Measurements from ENCODE around the gene CERK.
"Not testable (repeated sequence)": the region's sequence is repeated elsewhere in the genome, so short reads cannot be mapped to it uniquely, and the experiment has no call there.

Gene CERK

GRCh38 chr22:46740910-46741780, 3.1 kb upstream of the CERK start:
- Histone ChIP-seq H3K27ac (no peak overlapping the region), H3K36me3 (ENCODE audit: insufficient read depth, low read length) (no peaks in the 10 kb centered on the region), H3K4me3 (no peak overlapping the region), H3K9ac (ENCODE audit: insufficient read length) (no peak overlapping the region), H3K9me3 (ENCODE audit: low read depth, low read length) (no peaks in the 10 kb centered on the region)
- TF ChIP-seq POLR2AphosphoS5 (IDR thresholded peaks at IDR 0.05; ENCODE audit: borderline replicate concordance, low read depth, low read length) = no peak
- DNase-seq (ENCODE audit: low read depth, low spot score) = no peak

GRCh38 chr22:46739094-46739870, 1.2 kb upstream of the CERK start:
- Histone ChIP-seq H3K27ac (no peak overlapping the region), H3K9ac (ENCODE audit: insufficient read length) (no peak overlapping the region), H3K36me3 (ENCODE audit: insufficient read depth, low read length) (no peaks in the 10 kb centered on the region), H3K4me3 (peak overlapping the region; percentile 84; the same call in 1 of the 2 replicates), H3K9me3 (ENCODE audit: low read depth, low read length) (no peaks in the 10 kb centered on the region)
- DNase-seq (ENCODE audit: low read depth, low spot score) = no peak
- TF ChIP-seq POLR2AphosphoS5 (IDR thresholded peaks at IDR 0.05; ENCODE audit: borderline replicate concordance, low read depth, low read length) (no peak), EZH2 (IDR thresholded peaks at IDR 0.05) (no peak), FOXP2 (optimal IDR thresholded peaks at IDR 0.05; ENCODE audit: control extremely low read depth, extremely low read length, insufficient read depth) (no peak)

DNA sequence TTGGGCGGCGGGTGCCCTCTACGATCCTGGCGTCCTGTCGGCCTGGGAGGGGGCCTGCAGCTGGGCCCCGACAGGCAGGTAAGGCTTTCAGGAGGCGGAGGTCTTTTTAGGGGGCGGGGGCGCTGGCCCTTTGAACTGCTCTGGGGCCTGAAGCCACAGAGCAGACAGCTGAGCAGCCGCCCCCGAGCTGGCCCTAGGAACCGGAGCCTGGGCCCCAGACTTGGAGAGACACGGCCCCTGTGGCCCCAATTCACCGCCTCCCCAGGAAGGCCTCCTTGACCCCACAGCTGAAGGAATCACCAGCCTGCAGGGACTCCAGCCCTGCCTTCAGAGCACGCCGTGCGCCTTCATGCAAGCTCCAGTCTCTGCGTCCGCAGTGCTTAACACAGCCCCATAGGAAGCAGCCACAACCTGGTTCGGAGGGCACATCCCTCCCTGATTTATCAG, 618 bp upstream of the CERK start:
- no peak overlapping the region for H3K27ac ChIP-seq
- TF ChIP-seq EZH2 (IDR thresholded peaks at IDR 0.05) (no peak), FOXP2 (optimal IDR thresholded peaks at IDR 0.05; ENCODE audit: control extremely low read depth, extremely low read length, insufficient read depth) (no peak), POLR2AphosphoS5 (IDR thresholded peaks at IDR 0.05; ENCODE audit: borderline replicate concordance, low read depth, low read length) (no peak)
- DNase-seq (ENCODE audit: low read depth, low spot score) = no peak
- H3K9me3 ChIP-seq (ENCODE audit: low read depth, low read length) = no peaks in the 10 kb centered on the region
- peak overlapping the region; percentile 84 for H3K4me3 ChIP-seq
- peak overlapping the region; percentile 73 for H3K9ac ChIP-seq (ENCODE audit: insufficient read length)
- H3K36me3 ChIP-seq (ENCODE audit: insufficient read depth, low read length) = no peaks in the 10 kb centered on the region

DNA sequence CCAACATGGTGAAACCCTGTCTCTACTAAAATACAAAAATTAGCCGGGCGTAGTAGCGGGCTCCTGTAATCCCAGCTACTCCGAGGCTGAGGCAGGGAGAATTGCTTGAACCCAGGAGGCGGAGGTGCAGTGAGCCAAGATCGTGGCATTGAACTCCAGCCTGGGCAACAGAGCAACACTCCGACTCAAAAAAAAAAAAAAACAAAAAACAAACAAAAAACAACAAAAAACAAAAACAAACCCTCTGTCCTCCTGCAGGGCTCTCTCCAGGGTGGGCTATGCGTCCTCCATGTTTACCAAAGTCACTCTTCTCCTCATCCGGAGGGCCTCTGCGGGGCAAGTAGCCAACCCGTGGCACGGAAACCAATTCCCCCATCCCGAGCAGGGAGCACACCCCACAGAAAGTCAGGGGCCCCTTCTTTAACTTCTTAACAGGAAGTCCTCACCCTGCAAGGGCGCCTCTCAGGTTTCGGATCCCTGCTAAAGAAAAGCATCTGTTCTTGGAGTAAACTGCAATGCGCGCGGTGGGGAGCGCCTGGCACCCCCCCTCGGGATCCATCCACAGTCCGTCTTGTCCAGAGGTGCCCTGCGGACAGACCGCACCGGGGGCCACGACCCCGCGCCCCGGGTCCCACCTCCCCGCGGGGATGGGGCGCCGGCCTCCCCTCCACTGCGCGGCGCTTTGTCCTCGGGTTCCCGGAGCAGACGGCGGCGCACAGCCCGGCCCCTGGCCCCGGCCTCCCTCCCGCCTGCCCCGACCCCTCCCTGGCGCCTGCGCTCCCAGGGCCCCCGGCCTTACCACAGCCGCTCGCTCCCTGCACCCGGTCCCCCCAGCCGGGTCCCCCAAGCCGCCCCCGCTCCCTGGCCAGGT, 712 bp downstream of the CERK start:
- peak overlapping the region; percentile 91 for H3K4me3 ChIP-seq
- H3K27ac ChIP-seq = no peak overlapping the region
- TF ChIP-seq POLR2AphosphoS5 (IDR thresholded peaks at IDR 0.05; ENCODE audit: borderline replicate concordance, low read depth, low read length) (no peak), FOXP2 (optimal IDR thresholded peaks at IDR 0.05; ENCODE audit: control extremely low read depth, extremely low read length, insufficient read depth) (no peak), EZH2 (IDR thresholded peaks at IDR 0.05) (no peak)
- no peaks in the 10 kb centered on the region for H3K9me3 ChIP-seq (ENCODE audit: low read depth, low read length)
- DNase-seq (ENCODE audit: low read depth, low spot score) = no peak
- no peaks in the 10 kb centered on the region for H3K36me3 ChIP-seq (ENCODE audit: insufficient read depth, low read length)
- peak overlapping the region; percentile 85 for H3K9ac ChIP-seq (ENCODE audit: insufficient read length)

GRCh38 chr22:46736705-46737104, 1.3 kb downstream of the CERK start:
- H3K36me3 ChIP-seq (ENCODE audit: insufficient read depth, low read length) = peaks cover 3% of the 10 kb centered on the region; the same call in 1 of the 2 replicates
- no peak overlapping the region for H3K27ac ChIP-seq
- no peak overlapping the region for H3K9ac ChIP-seq (ENCODE audit: insufficient read length)
- H3K4me3 ChIP-seq = peak overlapping the region; percentile 91
- DNase-seq (ENCODE audit: low read depth, low spot score) = no peak
- no peaks in the 10 kb centered on the region for H3K9me3 ChIP-seq (ENCODE audit: low read depth, low read length)
- TF ChIP-seq EZH2 (IDR thresholded peaks at IDR 0.05) = no peak
- TF ChIP-seq POLR2AphosphoS5 (IDR thresholded peaks at IDR 0.05; ENCODE audit: borderline replicate concordance, low read depth, low read length) = no peak
- TF ChIP-seq FOXP2 (optimal IDR thresholded peaks at IDR 0.05; ENCODE audit: control extremely low read depth, extremely low read length, insufficient read depth) = no peak

GRCh38 chr22:46735747-46736608, 2.1 kb downstream of the CERK start:
- no peak overlapping the region for H3K9ac ChIP-seq (ENCODE audit: insufficient read length)
- H3K9me3 ChIP-seq (ENCODE audit: low read depth, low read length) = no peaks in the 10 kb centered on the region
- no peak overlapping the region for H3K27ac ChIP-seq
- TF ChIP-seq FOXP2 (optimal IDR thresholded peaks at IDR 0.05; ENCODE audit: control extremely low read depth, extremely low read length, insufficient read depth) (no peak), EZH2 (IDR thresholded peaks at IDR 0.05) (no peak), POLR2AphosphoS5 (IDR thresholded peaks at IDR 0.05; ENCODE audit: borderline replicate concordance, low read depth, low read length) (no peak)
- no peak overlapping the region; the same call in 1 of the 2 replicates for H3K4me3 ChIP-seq
- H3K36me3 ChIP-seq (ENCODE audit: insufficient read depth, low read length) = peaks cover 3% of the 10 kb centered on the region; the same call in 1 of the 2 replicates
- DNase-seq (ENCODE audit: low read depth, low spot score) = no peak

DNA sequence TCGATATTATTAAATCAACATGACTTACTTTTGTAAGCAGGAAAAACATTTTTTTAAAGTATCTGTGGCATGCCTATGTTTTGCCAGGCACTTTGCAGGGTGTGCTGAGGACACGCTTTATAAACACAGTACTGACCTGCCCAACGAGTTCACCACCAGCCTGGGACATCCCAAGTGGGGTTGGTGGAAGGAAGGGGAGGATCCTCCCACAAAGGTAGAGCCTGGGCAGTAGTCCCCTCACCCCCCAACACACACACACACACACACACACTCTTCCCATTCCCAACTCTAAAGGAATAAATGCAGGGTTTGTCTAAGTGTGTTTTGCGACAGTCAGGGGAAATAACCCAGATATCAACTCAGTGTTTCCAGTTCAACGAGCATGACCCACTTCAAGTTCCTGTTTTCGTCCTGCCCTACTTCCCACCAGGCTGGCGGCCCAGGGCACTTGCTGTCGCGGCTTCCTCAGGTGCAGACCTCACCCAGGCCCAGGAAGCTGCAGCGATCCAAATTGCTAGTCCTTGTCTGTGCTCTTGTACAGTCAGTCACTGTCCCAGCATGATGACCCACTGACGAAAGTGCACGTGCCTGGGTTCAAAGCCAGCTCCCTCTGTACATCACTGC, 3.1 kb downstream of the CERK start:
- no peak overlapping the region for H3K27ac ChIP-seq
- no peak overlapping the region for H3K9ac ChIP-seq (ENCODE audit: insufficient read length)
- H3K36me3 ChIP-seq (ENCODE audit: insufficient read depth, low read length) = peaks cover 3% of the 10 kb centered on the region; the same call in 1 of the 2 replicates
- no peak for DNase-seq (ENCODE audit: low read depth, low spot score)
- no peak overlapping the region for H3K4me3 ChIP-seq
- H3K9me3 ChIP-seq (ENCODE audit: low read depth, low read length) = no peaks in the 10 kb centered on the region
- TF ChIP-seq FOXP2 (optimal IDR thresholded peaks at IDR 0.05; ENCODE audit: control extremely low read depth, extremely low read length, insufficient read depth) = no peak
- no peak for TF ChIP-seq POLR2AphosphoS5 (IDR thresholded peaks at IDR 0.05; ENCODE audit: borderline replicate concordance, low read depth, low read length)
- TF ChIP-seq EZH2 (IDR thresholded peaks at IDR 0.05) = no peak

GRCh38 chr22:46734213-46734722, 3.8 kb downstream of the CERK start:
- not testable (repeated sequence) for H3K36me3 ChIP-seq (ENCODE audit: insufficient read depth, low read length); H3K9ac ChIP-seq (ENCODE audit: insufficient read length); DNase-seq (ENCODE audit: low read depth, low spot score); H3K27ac ChIP-seq; H3K9me3 ChIP-seq (ENCODE audit: low read depth, low read length); H3K4me3 ChIP-seq

All from SK-N-MC (cell line).